ACHN (cell line): ENCODE results near the gene IFT122.

Experiments
- DNase-seq: peaks from one replicate; pipeline ENCODE4 v3.0.0-alpha.2; 2015
- in situ Hi-C: cut with HindIII; loops from 2 replicates; pipeline ENCODE4 v1.10.0; 2017; ENCODE audit warnings: low sequenced_read_pairs, low pct_ligation_motif_present, low pct_unique_long_range_greater_than_20kb

Gene IFT122

GRCh38 chr3:129432671-129433070, 7.4 kb upstream of the IFT122 start:
- DNase-seq = peak; percentile 58
- in situ Hi-C loops = no loop called here

- DNase-seq = no peak
- in situ Hi-C loops = no loop called here
Observed at GRCh38 chr3:129433565-129433964, 6.5 kb upstream of the IFT122 start.

- no peak for DNase-seq
- in situ Hi-C loops = no loop called here
Observed at GRCh38 chr3:129434140-129434539, 5.9 kb upstream of the IFT122 start.

- in situ Hi-C loops = no loop called here
- no peak for DNase-seq
Observed at GRCh38 chr3:129435367-129435766, 4.7 kb upstream of the IFT122 start.

DNA sequence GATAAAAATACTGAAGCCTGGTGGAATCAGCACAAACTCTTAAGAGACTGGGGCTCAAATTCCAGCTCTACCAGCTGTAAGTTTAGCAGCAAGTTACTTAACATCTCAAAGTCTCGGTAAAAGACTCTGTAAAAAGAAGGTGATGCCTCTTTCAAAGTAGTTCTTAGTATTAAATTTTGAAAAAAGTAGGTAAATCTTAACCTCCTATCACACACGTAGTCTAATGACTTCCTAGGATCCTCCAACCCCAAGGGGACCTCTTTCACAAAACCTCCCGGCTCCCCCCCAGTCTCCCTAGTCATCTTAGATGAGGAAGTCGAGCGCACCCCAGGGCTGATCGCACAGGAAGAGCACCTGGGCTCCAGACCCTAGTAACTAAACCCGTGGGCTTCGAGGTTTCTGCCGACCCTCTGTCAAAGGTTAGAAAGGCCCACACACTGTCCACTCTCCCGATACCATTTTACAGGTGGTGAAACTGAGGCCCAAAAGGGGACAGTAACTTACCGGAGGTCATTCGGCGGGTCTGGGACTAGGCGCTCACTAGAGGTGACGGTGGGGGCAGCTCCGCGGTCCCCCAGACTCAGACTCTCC, 703 bp upstream of the IFT122 start:
- in situ Hi-C loops = no loop called here
- DNase-seq = peak; percentile 14

GRCh38 chr3:129440618-129441190, 680 bp downstream of the IFT122 start:
- DNase-seq = no peak
- in situ Hi-C loops = no loop called here

- peak; percentile 7 for DNase-seq
- in situ Hi-C loops = no loop called here
Observed at GRCh38 chr3:129441215-129441614, 1.2 kb downstream of the IFT122 start.

GRCh38 chr3:129441782-129442181, 1.8 kb downstream of the IFT122 start:
- peak; percentile 28 for DNase-seq
- in situ Hi-C loops = no loop called here

DNA sequence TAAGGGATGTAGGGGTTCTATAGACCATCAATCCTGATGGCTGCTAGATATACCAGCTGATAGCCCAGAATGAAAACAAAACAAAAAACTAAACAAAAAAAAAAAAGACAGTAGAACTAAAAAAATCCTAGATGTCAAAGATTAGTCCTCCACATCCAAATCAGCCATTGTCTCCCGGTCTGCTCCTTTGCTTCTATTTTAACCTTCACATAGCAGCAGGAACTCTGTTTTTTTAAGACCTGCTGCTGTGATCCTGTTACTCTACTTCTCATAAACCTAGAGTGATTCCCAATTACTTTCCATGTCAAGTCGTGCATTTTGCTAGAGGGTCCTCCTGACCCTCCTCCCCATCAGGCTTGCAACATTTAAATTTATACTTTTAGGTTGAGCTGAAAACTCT, 2.5 kb downstream of the IFT122 start:
- DNase-seq = no peak
- in situ Hi-C loops = no loop called here

DNA sequence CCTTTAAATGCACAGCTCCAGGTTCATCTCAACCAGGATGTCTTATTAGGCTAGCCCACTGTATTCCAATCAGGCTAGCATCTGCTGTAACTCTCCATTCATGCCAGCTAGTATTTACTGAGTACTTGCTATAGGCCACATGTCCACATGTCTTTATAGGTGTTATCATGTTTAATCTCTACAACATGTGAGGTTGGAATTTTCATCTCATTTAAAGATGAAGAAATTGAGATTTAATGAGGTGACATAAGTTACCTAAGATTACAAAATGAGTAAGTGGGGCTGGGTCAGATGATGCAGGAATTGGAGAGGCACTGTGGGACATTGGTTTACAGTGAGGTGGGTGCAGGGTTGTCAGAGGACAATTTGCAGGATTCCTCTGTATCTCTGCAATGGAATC, 2.9 kb downstream of the IFT122 start:
- in situ Hi-C loops = no loop called here
- no peak for DNase-seq

DNA sequence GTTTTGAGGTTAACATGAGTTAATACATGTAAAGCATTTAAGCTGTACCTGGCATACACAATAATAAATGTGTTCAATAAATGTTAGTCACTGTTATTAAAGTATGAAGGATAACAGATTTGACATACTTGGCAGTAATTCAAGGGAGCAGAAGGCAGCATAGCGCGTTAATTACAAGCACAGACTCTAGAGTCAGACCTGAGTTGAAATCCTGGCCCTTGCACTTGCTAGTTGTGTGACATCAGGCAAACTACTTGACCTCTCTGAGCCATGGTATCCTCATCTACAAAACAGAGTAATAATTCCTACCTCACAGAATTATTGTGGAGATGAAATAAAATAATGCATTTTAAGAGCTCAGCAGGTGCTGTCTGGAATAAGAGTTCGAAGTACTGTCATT, 5.4 kb downstream of the IFT122 start:
- in situ Hi-C loops = no loop called here
- DNase-seq = no peak

DNA sequence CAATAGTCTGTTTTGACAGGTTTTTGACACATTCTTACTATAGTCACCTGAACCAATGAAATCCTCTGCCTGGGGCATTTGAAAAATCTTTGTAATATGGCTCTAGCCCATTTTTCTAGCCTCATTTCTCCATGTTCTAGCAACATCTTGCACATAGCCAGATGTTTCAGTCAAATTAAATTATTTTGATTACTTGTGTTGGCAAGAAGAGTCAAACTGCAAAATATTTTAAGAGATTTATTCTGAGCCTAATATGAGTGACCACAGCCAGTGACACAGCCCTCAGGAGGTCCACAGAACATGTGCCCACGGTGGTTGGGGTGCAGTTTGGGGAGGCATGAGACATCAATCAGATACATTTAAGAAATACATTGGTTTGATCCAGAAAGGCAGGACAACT, 6.9 kb downstream of the IFT122 start:
- DNase-seq = no peak
- in situ Hi-C loops = no loop called here

GRCh38 chr3:129448186-129448895, 8.3 kb downstream of the IFT122 start:
- in situ Hi-C loops = no loop called here
- DNase-seq = peak; percentile 10

GRCh38 chr3:129449279-129450115, 9.5 kb downstream of the IFT122 start:
- in situ Hi-C loops = no loop called here
- DNase-seq = no peak

DNA sequence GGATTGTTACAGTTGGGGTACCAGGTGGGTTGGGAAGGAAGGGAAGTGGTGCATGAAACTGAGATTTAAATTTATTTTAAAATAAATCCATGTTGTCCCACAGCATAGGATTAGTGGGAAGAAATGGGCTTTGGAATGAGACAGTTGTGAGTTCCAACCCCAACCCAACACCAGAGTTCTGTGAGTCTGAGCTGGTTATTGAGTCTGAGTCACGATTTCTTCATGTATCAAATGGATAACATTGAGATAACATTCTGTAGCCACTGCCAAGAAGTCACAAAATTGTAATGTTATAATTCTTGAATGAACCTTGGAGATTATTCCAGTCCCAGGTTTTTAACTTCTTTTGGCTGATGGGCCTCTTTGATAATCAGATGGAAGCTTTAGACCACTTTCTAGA, 13.7 kb downstream of the IFT122 start:
- no peak for DNase-seq
- in situ Hi-C loops = no loop called here

DNA sequence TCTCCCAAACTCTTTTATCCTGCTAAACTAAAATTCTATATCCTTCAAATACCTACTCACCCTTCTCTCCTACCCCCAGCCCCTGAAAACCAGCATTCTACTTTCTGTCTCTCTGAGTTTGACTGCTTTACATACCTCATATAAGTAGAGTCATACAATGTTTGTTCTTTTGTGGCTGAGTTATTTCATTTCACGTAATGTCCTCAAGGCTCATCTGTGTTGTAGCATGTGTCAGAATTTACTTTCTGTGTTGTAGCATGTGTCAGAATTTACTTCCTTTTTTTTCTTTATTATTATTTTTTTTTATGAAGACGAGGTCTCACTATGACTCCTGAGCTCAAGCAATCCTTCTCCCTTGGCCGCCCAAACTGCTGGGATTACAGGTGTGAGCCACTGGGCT, 20.1 kb downstream of the IFT122 start:
- DNase-seq = no peak
- in situ Hi-C loops = no loop called here

- no peak for DNase-seq
- in situ Hi-C loops = no loop called here
Observed at GRCh38 chr3:129460572-129460971, 20.5 kb downstream of the IFT122 start.

DNA sequence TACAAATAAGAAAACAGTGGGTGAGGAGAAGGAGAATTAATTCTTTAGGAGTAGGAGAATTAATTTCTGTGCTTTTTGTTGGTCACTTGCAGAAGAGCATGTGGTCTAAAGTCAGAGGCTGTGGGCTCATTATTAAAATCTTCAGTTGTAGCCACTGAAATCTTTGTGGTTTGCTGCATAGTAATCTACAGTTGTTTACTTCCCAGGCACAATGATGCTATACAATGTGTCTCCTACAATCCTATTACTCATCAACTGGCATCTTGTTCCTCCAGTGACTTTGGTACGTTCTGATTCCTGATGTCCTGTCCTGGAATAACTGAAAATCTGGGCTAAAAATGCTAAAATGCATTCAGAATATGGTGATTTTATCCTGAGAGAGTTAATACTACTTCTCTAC, 21.0 kb downstream of the IFT122 start:
- DNase-seq = no peak
- in situ Hi-C loops = no loop called here

GRCh38 chr3:129461461-129462146, 21.6 kb downstream of the IFT122 start:
- no peak for DNase-seq
- in situ Hi-C loops = no loop called here
